Activated CD8-positive, alpha-beta memory T cell treated with anti-CD3 and anti-CD28 coated beads for 36 hours (primary cell): ENCODE data around the gene SFTPA2. TPM values are rescaled to one million over a fixed set of nuclear protein-coding genes. Genes with fewer than 3 reads are reported as not detected.
"Not testable (repeated sequence)": the region's sequence is repeated elsewhere in the genome, so short reads cannot be mapped to it uniquely, and the experiment has no call there.

Source experiments
- CTCF ChIA-PET: fragments of 350-600 bp; sonication (Branson Sonifier 250); formaldehyde crosslinking; loops from one replicate; lab custom pipeline; 2021; ENCODE audit warnings: antibody characterized with exemption; lab: Charles Lee
- POLR2A ChIA-PET: fragments of 350-600 bp; sonication (Branson Sonifier 250); formaldehyde crosslinking; loops from one replicate; lab custom pipeline; 2021; ENCODE audit warnings: antibody characterized with exemption; lab: Charles Lee
- total RNA-seq, 2 experiments: library from RNA; stranded (reverse); gene quantifications; one replicate each; pipeline ENCODE4 v1.2.3, GENCODE V29; 2021

The SFTPA2 gene
- total RNA-seq, 2 experiments from 2014 or later: not detected

DNA sequence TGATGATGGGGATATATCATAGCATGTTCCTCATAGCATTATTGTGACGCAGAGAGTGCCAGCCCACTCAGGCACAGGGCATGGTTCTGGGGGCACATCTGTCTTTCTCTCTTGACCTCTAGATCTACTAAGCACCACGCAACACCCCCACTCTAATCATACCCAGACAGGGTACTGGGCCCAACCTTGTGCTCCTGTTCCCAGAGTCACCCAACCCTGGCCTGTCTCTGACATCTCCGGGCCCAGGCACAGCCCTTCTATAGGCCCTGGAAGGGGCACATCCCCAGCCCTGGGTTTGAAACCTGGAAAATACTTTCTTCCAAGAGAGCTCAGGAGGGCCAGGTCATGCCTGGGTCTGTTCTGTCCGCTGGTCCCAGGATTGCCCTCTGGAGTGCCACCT, 37.7 kb downstream of the SFTPA2 start:
- POLR2A ChIA-PET, CTCF ChIA-PET: not testable (repeated sequence)

- POLR2A ChIA-PET, CTCF ChIA-PET: not testable (repeated sequence)
Measured at GRCh38 chr10:79521751-79522150, 38.5 kb downstream of the SFTPA2 start.

DNA sequence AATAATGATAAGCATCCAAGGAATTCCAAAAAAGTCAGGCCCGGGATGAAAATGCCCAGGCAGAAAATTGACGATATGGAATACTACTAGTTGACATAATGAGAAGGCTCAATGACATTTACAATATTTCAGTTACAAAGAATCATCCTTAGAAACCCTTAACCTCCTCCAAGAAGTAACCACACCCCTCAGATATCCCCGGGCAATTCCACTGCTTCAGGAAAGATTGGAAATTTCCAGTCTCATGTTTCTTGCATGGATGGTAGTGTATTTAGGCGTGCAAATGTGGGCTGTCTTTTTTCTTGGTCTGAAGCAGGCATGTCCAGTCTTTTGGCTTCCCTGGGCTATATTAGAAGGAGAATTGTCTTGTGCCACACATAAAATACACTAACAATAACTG, 42.6 kb downstream of the SFTPA2 start:
- POLR2A ChIA-PET, CTCF ChIA-PET: not testable (repeated sequence)

DNA sequence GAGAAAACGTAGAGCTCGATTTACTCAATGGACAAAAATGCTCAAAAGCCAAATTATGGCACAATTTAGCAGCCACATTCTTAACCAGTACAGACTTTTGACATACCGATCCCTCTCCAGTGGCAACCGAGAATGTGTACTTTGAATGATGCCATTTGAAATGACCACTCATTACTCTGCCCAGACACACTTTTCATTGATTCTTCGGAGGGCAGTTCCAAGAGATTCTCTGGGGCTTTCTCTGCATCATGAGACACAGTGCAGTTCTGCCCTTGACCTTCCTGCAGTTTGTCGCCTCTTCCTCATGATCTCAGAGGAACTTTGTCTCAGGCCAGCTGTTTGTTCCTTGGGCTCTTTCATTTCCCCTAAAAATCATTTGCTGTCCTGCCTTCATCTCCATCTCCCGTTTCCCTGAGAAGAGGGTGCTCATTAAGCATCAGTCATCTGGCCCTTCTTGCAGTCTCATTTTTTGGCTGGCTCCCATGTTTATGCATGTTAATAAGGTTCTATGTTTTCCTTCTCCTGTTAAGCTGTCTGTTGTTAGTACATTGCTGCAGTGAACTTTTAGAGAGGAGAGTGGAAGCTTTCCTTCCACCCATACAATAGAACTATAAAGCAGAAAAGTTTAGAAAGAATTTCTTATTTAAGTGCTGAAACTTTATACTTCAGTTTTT, 43.5 kb downstream of the SFTPA2 start:
- CTCF ChIA-PET, POLR2A ChIA-PET: not testable (repeated sequence)

- CTCF ChIA-PET, POLR2A ChIA-PET: not testable (repeated sequence)
Measured at GRCh38 chr10:79511891-79512583, 48.2 kb downstream of the SFTPA2 start, which contains the start of gene EIF5AL1. Gene EIF5AL1 (plus strand): TSS chr10:79512533. CDS start chr10:79512650, 117 bp downstream.

DNA sequence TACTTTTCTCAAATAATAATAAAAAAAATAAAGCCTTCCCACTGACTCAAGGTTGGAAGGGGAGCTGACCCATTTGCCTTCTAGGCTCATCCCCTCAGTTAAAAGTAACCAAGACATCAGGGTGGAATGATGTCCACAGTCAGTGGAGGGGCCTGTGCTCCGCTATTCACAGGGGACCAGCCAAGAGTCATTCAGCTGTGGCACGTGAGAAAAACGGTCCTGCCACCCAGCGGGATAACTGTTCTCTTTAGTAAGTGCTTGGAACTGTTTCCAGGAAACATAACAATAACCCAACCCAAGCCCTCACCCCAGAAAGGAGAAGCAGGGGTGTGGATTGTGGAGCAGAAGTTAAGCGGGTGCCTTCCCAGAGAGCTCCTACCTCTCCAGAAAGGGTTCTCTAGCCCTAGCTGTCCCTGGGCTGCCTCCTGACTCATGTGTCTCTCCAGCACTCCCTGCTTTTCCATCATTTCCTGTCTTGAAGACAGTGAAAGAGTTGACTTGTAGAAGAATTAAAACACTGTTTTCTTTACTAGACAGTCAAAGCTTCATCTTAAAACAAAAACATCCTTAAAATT, 50.2 kb downstream of the SFTPA2 start:
- CTCF ChIA-PET, POLR2A ChIA-PET: not testable (repeated sequence)

DNA sequence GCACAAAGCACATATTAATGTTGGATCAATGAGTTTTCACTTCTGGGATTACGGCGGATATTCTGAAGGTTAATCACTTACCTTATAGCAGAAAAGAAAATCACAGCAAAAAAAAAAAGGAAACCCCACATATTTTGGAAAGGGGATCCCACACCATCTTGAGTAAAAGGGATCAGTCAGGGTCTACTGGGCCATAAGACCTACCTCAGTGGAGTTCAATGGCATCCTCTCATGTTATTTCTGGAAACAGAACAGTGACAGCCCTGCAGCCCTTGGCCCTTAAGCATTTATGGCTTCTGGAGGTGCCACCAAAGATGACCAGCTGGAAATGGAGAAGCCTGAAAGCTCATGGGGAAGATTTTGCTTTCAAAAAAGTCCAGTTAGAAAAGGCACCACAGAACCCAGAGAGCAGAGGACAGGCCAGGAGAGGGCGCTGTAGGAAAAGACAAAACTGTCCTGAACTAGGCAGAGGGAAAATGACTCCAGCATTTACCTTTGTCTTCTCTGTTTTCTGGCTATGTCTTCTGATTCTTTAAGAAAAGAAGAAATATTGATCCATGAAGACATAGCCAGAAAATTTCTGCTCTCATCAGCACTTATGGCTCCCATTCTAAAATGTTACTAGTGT, 50.8 kb downstream of the SFTPA2 start:
- CTCF ChIA-PET, POLR2A ChIA-PET: not testable (repeated sequence)

- POLR2A ChIA-PET, CTCF ChIA-PET: not testable (repeated sequence)
Measured at GRCh38 chr10:79508245-79508644, 52.0 kb downstream of the SFTPA2 start.

DNA sequence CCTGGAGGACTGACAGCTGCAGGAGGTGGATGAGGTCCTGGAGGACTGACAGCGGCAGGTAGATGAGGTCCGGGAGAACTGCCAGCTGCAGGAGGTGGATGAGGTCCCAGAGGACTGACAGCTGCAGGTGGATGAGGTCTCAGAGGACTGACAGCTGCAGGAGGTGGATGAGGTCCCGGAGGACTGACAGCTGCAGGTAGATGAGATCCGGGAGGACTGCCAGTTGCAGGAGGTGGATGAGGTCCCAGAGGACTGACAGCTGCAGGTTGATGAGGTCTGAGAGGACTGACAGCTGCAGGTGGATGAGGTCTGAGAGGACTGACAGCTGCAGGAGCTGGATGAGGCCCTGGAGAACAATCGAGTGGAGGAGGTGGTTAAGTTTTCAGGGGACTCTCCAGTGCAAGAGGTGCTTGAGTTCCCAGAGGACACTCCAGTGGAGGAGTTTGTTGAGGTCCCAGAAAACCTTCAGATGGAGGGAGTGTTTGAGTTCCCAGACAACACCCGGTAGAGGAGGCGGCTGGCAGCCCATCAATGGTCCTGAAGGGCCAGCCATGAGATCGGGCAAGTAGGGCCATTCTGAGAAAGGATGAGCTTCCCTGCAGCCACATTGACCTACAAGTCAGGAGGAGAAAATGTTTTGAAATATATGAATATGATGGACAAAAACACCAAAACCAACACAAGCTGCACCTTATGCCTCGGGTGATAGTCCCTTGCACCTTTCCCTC, 52.6 kb downstream of the SFTPA2 start:
- POLR2A ChIA-PET: no interaction called here
- CTCF ChIA-PET: no interaction called here

Other genes starting within 250 kb of the SFTPA2 start
- gene PPIF, start 212.9 kb downstream of the SFTPA2 start, total RNA-seq: 100 to 1,000 TPM; 177 to 185 TPM
- gene ZCCHC24, start 114.8 kb downstream of the SFTPA2 start, total RNA-seq: 1 to 10 TPM; 1.3 to 1.5 TPM
- 1 to 10 TPM; 3.2 to 3.3 TPM for gene EIF5AL1, start 47.9 kb downstream of the SFTPA2 start, total RNA-seq
- gene SFTPA1, start 50.5 kb upstream of the SFTPA2 start, total RNA-seq: not detected
- 1 to 10 TPM in 1 of 2 experiments, under 1 TPM in 1; 0.92 to 1.1 TPM for gene NUTM2B, start 142.8 kb upstream of the SFTPA2 start, total RNA-seq